UCSD-AML1 (cell line): ENCODE results near the gene DNAJB12.
"Not testable (repeated sequence)": the region's sequence is repeated elsewhere in the genome, so short reads cannot be mapped to it uniquely, and the experiment has no call there.

Source experiments
- DNase-seq: peaks from one replicate; lab custom pipeline; 2025; ENCODE audit not compliant: unreplicated experiment; lab: John Stamatoyannopoulos, UW

The DNAJB12 gene

GRCh38 chr10:72354356-72355213 is at the start of gene DNAJB12:
Gene DNAJB12 (minus strand): TSS chr10:72354919. CDS start chr10:72354897, 22 bp downstream.
- peak; percentile 95 for DNase-seq

GRCh38 chr10:72395581-72395980 is 40.9 kb upstream of the DNAJB12 start:
- DNase-seq: not testable (repeated sequence)

DNA sequence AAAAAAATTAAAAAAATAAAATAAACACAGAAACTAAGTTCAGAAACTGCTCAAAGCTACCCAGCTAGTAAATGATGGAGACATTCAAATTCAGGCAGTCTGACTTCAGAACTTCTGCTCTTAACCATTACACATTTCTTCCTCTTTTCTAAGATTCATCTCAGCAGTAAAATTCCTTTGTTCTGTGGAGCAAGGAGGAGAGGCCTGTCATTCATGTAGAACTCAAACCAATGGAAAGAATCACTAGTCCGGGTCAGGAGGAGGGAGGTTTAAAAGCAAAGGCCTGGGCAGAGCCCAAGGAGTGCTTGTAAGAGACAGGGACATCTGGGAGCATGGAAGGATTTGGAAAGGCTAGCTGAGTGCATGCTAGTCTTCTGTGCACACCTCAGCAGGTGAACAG is 37.9 kb upstream of the DNAJB12 start:
- DNase-seq: no peak

GRCh38 chr10:72390764-72391163 is 36.0 kb upstream of the DNAJB12 start:
- DNase-seq: no peak

DNA sequence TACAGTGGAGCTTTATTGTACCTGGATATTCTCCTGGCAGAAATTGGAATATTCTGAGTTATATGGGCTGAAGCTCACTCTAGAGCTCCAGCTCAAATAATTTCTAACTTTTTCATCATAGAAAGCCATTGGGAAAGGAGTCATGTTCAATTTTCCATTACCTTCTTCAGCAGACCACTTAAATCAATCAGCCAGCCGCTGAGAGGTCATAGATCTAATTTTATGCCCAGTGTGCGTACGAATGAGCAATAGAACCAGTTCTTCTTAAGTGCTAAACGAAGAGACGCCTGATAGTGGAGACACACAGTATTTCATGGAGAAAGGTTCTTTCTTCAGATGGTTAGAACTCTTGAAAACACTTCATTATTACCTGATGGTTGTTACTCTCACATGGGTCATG is 35.0 kb upstream of the DNAJB12 start:
- no peak for DNase-seq

DNA sequence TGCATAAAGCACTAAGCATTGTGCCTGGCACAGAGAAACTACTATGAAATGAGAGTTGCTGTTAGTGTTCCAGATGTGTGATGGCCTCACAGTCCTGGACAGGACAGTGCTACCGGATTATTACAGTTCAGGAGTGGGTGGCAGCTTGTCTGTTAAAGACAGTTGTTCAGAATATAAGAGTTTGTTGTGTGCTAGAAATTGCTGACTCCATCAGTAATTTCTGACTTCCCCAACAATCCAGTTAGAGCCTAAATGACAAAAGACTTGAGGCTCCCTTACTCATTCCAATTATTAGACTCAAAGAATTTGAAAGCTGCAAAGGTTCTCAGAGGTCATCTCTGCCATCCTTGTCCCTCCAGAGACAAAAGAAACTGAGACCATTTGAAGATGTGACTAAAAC is 34.3 kb upstream of the DNAJB12 start:
- no peak for DNase-seq

GRCh38 chr10:72388062-72388461 is 33.3 kb upstream of the DNAJB12 start:
- no peak for DNase-seq

- no peak for DNase-seq
Observed at GRCh38 chr10:72386916-72387586, 32.3 kb upstream of the DNAJB12 start.

DNA sequence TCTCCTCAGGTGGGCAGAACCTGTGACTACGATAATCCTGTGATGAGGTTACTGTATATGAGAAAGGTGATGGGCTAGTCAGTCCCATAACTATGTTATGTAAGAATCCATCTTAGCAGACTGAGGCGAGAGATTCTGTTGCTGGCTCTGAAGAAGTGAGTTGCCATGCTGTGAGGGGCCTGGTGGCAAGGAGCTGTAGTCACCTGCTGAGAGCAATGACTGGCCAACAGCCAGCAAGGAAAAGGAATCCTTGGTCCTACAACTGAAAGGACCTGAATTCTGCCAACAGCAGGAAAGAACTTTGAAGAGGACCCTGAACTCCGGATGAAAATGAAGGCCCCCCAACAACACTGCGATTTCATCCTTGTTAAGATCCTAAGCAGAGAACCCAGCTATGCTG is 31.0 kb upstream of the DNAJB12 start:
- no peak for DNase-seq

DNA sequence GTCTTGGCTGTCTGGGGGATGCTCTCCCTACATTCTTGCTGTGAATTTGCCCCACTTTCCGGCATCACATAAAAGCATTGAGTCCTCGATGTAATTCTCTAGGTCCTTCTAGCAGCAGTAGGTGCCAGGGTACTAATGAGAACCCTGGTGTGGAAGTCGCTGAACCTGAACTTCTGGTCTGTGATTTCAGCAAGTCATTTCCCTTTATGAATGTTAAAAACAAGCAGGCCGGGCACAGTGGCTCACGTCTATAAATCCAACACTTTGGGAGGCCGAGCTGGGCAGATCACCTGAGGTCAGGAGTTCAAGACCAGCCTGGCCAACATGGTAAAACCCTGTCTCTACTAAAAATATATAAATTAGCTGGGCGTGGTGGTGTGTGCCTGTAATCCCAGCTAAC is 30.3 kb upstream of the DNAJB12 start:
- not testable (repeated sequence) for DNase-seq

DNA sequence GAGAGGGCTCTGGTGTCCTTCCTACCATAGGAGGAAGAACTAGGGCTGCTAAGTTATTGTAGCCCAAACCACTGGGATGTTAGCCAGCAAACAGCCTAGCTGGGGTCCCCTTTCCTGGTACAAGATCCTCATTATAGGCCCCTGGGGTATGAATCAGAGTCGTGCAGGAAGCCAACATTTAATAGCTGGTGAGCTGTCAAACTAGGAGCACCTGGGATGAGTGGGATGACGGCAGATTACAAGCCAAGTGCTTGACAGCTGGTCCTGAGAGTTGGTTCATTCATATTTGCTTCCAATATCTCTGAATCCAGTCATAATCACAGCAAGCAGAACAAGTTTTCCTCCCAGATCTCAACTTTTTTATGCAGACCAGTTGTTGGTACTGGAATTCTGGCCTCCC is 25.1 kb upstream of the DNAJB12 start:
- DNase-seq: no peak

GRCh38 chr10:72379062-72379461 is 24.3 kb upstream of the DNAJB12 start:
- DNase-seq: no peak

DNA sequence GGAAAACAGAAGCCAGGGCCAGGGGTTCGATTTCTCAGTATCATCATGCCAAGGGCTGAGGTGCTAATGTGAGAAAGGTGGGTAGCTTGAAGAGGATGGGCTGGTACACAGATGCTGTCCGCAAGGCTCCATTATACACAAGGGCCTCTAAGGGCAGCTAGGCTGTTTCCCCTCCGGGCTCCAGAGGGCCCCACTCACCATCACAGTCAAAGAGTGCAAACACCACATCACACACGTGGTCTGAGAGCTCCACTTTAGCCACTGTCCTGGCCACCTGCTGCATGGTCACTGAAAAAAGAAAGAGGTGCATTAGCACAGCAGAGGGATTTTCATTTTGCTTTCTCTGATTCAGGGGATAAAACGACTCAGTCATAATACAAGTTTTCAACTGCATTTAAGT is 20.9 kb upstream of the DNAJB12 start:
- peak; percentile 17 for DNase-seq

DNA sequence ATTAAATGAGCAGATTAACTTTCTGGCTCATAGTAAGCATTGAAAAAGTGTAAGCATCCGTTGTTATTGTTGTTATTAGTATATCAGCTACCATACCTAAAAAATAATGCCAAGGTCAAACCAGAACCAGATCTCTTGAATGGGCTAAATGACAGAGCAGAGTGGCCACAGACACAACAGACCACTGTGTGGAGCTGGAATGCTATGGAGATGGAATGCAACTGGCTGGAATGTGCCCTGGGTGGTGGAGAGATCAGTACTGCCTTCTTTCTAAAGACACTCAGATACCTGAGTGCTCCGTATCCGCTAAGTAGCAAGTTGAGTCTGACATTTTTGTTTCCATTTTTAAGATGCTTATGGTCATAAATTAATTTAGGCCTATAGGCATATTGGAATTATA is 20.5 kb upstream of the DNAJB12 start:
- DNase-seq: no peak

DNA sequence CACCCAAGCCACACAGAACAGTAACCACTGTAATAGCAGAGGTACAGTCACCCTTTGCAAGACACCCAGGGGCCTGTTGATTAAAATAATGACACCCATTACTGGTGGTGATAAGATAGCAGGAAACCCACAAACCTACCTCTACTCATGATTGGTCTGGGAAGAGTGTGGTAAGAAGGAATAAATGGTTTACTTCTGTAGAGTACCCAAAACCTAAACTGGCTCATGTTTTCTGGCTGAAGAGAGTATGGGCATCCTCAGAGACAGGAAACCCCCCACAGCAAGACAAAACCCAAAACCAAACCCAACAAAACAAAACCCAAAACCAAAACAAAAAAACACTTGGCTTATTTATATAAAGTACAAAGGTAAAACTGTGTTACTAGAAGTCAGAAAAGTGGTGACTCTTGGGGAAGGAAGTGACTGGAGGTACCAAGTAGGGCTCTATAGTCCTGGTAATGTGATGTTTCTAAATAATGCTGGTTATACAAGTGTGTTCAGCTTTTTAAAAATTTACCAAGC is 15.5 kb upstream of the DNAJB12 start:
- no peak for DNase-seq

- DNase-seq: no peak
Observed at GRCh38 chr10:72367301-72367960, 12.7 kb upstream of the DNAJB12 start.

GRCh38 chr10:72365106-72365895 is 10.6 kb upstream of the DNAJB12 start:
- DNase-seq: no peak

GRCh38 chr10:72364239-72364777 is 9.6 kb upstream of the DNAJB12 start:
- DNase-seq: peak; percentile 81

DNA sequence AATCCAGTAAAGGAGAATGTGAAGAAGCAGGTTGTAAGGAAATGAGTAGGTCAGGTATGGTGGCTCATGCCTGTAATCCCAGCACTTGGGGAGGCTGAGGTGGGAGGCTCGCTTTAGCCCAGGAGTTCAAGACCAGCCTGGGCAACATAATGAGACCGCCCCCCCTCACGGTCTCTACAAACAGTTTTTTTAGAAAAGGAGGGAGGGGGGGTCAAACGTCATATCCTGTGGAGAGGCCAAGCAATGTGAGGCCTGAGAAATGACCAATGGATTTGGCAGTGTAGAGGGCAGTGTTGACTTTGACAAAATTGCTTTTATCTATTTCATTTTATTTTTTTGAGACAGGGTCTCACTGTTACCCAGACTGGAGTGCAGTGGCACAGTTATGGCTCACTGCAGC is 2.3 kb upstream of the DNAJB12 start:
- no peak for DNase-seq

GRCh38 chr10:72356115-72356514 is 1.4 kb upstream of the DNAJB12 start:
- DNase-seq: no peak

DNA sequence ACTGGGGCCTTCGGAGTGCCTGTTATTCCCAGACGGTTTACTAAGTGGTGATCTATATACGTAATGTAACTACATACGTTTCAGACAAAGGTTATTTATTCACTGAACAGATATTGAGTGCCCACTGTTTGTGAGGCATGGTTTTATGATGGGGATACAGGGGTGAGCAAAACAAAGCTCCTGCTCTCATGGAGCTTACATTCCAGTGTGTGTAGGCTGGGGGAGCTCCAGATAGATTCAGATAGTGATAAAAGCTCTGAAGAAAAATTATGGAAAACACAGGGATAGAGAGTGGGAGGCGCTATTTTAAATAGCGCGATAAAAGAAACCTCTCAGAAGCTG is 466 bp upstream of the DNAJB12 start:
- DNase-seq: no peak
